SK-N-SH treated with all-trans-retinoic acid at 6 μM for 48 hours (cell line): ENCODE results near the gene JHY.

Source experiments
- ATAC-seq: fragments of 200-7000 bp; cut with Tn5 transposase; 3 replicates; pipeline ENCODE4 v1.9.1; 2020; ENCODE audit warnings: mild to moderate bottlenecking, moderate library complexity
- ARNTL ChIP-seq: fragments of 450-650 bp; formaldehyde crosslinking; IDR thresholded peaks from 2 replicates; pipeline ENCODE4 v1.5.0; 2020; ENCODE audit warnings: low read depth, mild to moderate bottlenecking, moderate library complexity, borderline replicate concordance
- BACH2 ChIP-seq: fragments of 250-450 bp; sonication (Bioruptor Pico); IDR thresholded peaks from 2 replicates; pipeline ENCODE4 v1.9.0; 2021; ENCODE audit warnings: mild to moderate bottlenecking, borderline replicate concordance
- ESRRG ChIP-seq: fragments of 250-450 bp; sonication (Bioruptor Pico); IDR thresholded peaks from 2 replicates; pipeline ENCODE4 v1.6.1; 2021; ENCODE audit warnings: mild to moderate bottlenecking
- GLIS3 ChIP-seq: fragments of 250-450 bp; sonication (Bioruptor Pico); IDR thresholded peaks from 2 replicates; pipeline ENCODE4 v1.5.0; 2020; ENCODE audit warnings: mild to moderate bottlenecking, moderate library complexity
- ISL1 ChIP-seq: fragments of 250-450 bp; sonication (Bioruptor Pico); IDR thresholded peaks from 2 replicates; pipeline ENCODE4 v2.1.2; 2022; ENCODE audit warnings: mild to moderate bottlenecking, moderate library complexity
- PATZ1 ChIP-seq: fragments of 250-450 bp; sonication (Bioruptor Pico); IDR thresholded peaks from 2 replicates; pipeline ENCODE4 v1.8.0; 2020; ENCODE audit warnings: mild to moderate bottlenecking, moderate library complexity, borderline replicate concordance
- POU6F1 ChIP-seq: fragments of 250-450 bp; sonication (Bioruptor Pico); IDR thresholded peaks from 2 replicates; pipeline ENCODE4 v1.8.0; 2021; ENCODE audit warnings: low read depth, mild to moderate bottlenecking, moderate library complexity, borderline replicate concordance
- PPARA ChIP-seq: fragments of 250-450 bp; sonication (Bioruptor Pico); IDR thresholded peaks from 2 replicates; pipeline ENCODE4 v1.5.0; 2020; ENCODE audit warnings: mild to moderate bottlenecking, borderline replicate concordance
- RARB ChIP-seq: fragments of 250-450 bp; sonication (Bioruptor Pico); IDR thresholded peaks from 2 replicates; pipeline ENCODE4 v1.8.0; 2021; ENCODE audit warnings: mild to moderate bottlenecking, moderate library complexity
- SNAI2 ChIP-seq: fragments of 250-450 bp; sonication (Bioruptor Pico); IDR thresholded peaks from 2 replicates; pipeline ENCODE4 v1.5.0; 2020; ENCODE audit warnings: mild to moderate bottlenecking, moderate library complexity
- TCF4 ChIP-seq: fragments of 250-450 bp; sonication (Bioruptor Pico); IDR thresholded peaks from 2 replicates; pipeline ENCODE4 v1.8.0; 2021; ENCODE audit warnings: mild to moderate bottlenecking, moderate library complexity, borderline replicate concordance
- TOX ChIP-seq: fragments of 250-450 bp; sonication (Bioruptor Pico); IDR thresholded peaks from 2 replicates; pipeline ENCODE4 v1.8.0; 2021; ENCODE audit warnings: mild to moderate bottlenecking, moderate library complexity, borderline replicate concordance
- ZC3H10 ChIP-seq: fragments of 250-450 bp; sonication (Bioruptor Pico); IDR thresholded peaks from 2 replicates; pipeline ENCODE4 v1.5.1; 2021; ENCODE audit warnings: mild to moderate bottlenecking, moderate library complexity
- ZFP3 ChIP-seq: fragments of 250-450 bp; sonication (Bioruptor Pico); IDR thresholded peaks from 2 replicates; pipeline ENCODE4 v1.5.0; 2020; ENCODE audit warnings: mild to moderate bottlenecking, moderate library complexity
- ZFP30 ChIP-seq: fragments of 450-650 bp; formaldehyde crosslinking; IDR thresholded peaks from 2 replicates; pipeline ENCODE4 v1.5.0; 2022; ENCODE audit warnings: mild to moderate bottlenecking, moderate library complexity
- ZNF565 ChIP-seq: fragments of 450-650 bp; formaldehyde crosslinking; conservative IDR thresholded peaks from 2 replicates; pipeline ENCODE4 v1.5.0; 2020; ENCODE audit warnings: low read depth, mild to moderate bottlenecking, moderate library complexity
- ZNF70 ChIP-seq: fragments of 450-650 bp; formaldehyde crosslinking; IDR thresholded peaks from 2 replicates; pipeline ENCODE4 v1.5.0; 2020; ENCODE audit warnings: mild to moderate bottlenecking, moderate library complexity
- ZNF8 ChIP-seq: fragments of 450-650 bp; formaldehyde crosslinking; IDR thresholded peaks from 2 replicates; pipeline ENCODE4 v1.5.0; 2020; ENCODE audit warnings: mild to moderate bottlenecking, moderate library complexity
- TF ChIP-seq, protein P1 (sequence below): fragments of 250-450 bp; sonication (Bioruptor Pico); IDR thresholded peaks from 2 replicates; pipeline ENCODE4 v1.5.1; 2021; ENCODE audit warnings: mild to moderate bottlenecking, moderate library complexity
- TF ChIP-seq, protein P2 (sequence below): fragments of 250-450 bp; sonication (Bioruptor Pico); IDR thresholded peaks from 2 replicates; pipeline ENCODE4 v1.5.1; 2020; ENCODE audit warnings: low read depth, mild to moderate bottlenecking, moderate library complexity

JHY gene

DNA sequence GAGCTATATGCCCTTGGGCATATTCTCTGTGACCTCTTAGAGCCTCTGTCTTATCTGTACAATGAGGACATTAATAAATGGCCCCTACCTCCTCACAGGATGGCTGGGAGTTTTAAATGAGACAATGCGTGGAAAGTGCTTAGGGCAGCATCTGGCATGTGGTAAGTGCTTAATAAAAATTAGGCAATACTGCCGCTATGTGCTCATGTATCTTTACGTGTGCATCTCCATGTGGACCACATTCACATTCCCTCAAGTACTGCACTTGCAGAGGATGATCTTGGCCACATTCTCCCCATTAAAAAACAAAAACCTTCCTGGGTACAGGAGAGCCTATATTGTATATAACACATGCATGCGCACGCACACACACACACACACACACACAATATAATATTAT lies 118.2 kb downstream of the JHY start:
- TF ChIP-seq ZNF8 (no peak), SNAI2 (CRISPR knock-in tag) (no peak), ZC3H10 (CRISPR knock-in tag) (no peak), ZNF70 (no peak), ARNTL (no peak), RARB (no peak), BACH2 (no peak), POU6F1 (CRISPR knock-in tag) (no peak), ZFP3 (CRISPR knock-in tag) (no peak), ZNF565 (no peak), GLIS3 (CRISPR knock-in tag) (no peak), TCF4 (no peak), ISL1 (CRISPR knock-in tag) (no peak), PPARA (CRISPR knock-in tag) (no peak)
- TF ChIP-seq, protein P1, sequence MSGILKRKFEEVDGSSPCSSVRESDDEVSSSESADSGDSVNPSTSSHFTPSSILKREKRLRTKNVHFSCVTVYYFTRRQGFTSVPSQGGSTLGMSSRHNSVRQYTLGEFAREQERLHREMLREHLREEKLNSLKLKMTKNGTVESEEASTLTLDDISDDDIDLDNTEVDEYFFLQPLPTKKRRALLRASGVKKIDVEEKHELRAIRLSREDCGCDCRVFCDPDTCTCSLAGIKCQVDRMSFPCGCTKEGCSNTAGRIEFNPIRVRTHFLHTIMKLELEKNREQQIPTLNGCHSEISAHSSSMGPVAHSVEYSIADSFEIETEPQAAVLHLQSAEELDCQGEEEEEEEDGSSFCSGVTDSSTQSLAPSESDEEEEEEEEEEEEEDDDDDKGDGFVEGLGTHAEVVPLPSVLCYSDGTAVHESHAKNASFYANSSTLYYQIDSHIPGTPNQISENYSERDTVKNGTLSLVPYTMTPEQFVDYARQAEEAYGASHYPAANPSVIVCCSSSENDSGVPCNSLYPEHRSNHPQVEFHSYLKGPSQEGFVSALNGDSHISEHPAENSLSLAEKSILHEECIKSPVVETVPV (CRISPR knock-in tag) = no peak
- TF ChIP-seq, protein P2, sequence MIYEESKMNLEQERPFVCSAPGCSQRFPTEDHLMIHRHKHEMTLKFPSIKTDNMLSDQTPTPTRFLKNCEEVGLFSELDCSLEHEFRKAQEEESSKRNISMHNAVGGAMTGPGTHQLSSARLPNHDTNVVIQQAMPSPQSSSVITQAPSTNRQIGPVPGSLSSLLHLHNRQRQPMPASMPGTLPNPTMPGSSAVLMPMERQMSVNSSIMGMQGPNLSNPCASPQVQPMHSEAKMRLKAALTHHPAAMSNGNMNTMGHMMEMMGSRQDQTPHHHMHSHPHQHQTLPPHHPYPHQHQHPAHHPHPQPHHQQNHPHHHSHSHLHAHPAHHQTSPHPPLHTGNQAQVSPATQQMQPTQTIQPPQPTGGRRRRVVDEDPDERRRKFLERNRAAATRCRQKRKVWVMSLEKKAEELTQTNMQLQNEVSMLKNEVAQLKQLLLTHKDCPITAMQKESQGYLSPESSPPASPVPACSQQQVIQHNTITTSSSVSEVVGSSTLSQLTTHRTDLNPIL (CRISPR knock-in tag) = no peak
- no peak for ATAC-seq

GRCh38 chr11:123006860-123007542 lies 124.4 kb downstream of the JHY start:
- TF ChIP-seq TOX (CRISPR knock-in tag) = no peak
- no peak for TF ChIP-seq POU6F1 (CRISPR knock-in tag)
- no peak for TF ChIP-seq BACH2
- no peak for TF ChIP-seq PPARA (CRISPR knock-in tag)
- no peak for TF ChIP-seq ZNF8
- TF ChIP-seq PATZ1 = no peak
- no peak for TF ChIP-seq TCF4
- no peak for TF ChIP-seq ESRRG (CRISPR knock-in tag)
- TF ChIP-seq ZFP30 (CRISPR knock-in tag) = no peak
- ATAC-seq = peak; percentile 49; the same call in 1 of the 3 replicates
